HT1080 (cell line): ENCODE results near the gene PTPRE. TPM values are rescaled to one million over a fixed set of nuclear protein-coding genes. Genes with fewer than 3 reads are reported as not detected.
A peak's percentile ranks its signal among the peaks of the same experiment; 100 is the strongest.

Experiments used
- DNase-seq: peaks from one replicate; pipeline ENCODE4 v3.0.0-alpha.2; 2015; ENCODE audit warnings: low read depth
- total RNA-seq: library from RNA; depleted of rRNA; stranded (reverse); fragments of >200 nt; shearing (Covaris generic); gene quantifications from 2 replicates; pipeline ENCODE4 v1.2.3, GENCODE V29; 2014

The PTPRE gene
- total RNA-seq, 1 experiment from 2014 or later, result 32.0 TPM

GRCh38 chr10:127923646-127924045, 16.7 kb downstream of the PTPRE start:
- no peak for DNase-seq

- DNase-seq, result no peak
Observed at GRCh38 chr10:127925471-127926207, 18.7 kb downstream of the PTPRE start.

GRCh38 chr10:127926455-127926854, 19.6 kb downstream of the PTPRE start:
- DNase-seq, result no peak

GRCh38 chr10:127928021-127928806, 21.3 kb downstream of the PTPRE start:
- DNase-seq, result peak; percentile 54

- DNase-seq, result no peak
Observed at GRCh38 chr10:127932521-127933270, 25.8 kb downstream of the PTPRE start.

- DNase-seq, result no peak
Observed at GRCh38 chr10:127933271-127933670, 26.4 kb downstream of the PTPRE start.

- DNase-seq, result no peak
Observed at GRCh38 chr10:127934383-127934782, 27.5 kb downstream of the PTPRE start.

- DNase-seq, result no peak
Observed at GRCh38 chr10:127935071-127935561, 28.2 kb downstream of the PTPRE start.

GRCh38 chr10:127937069-127937468, 30.2 kb downstream of the PTPRE start:
- peak; percentile 21 for DNase-seq

GRCh38 chr10:127937915-127938463, 31.1 kb downstream of the PTPRE start:
- no peak for DNase-seq

GRCh38 chr10:127939786-127940330, 33.0 kb downstream of the PTPRE start:
- no peak for DNase-seq

- DNase-seq, result no peak
Observed at GRCh38 chr10:127940866-127941640, 34.1 kb downstream of the PTPRE start.

- DNase-seq, result no peak
Observed at GRCh38 chr10:127942811-127943210, 35.9 kb downstream of the PTPRE start.

GRCh38 chr10:127943336-127943910, 36.5 kb downstream of the PTPRE start:
- DNase-seq, result no peak

GRCh38 chr10:127944256-127944655, 37.4 kb downstream of the PTPRE start:
- no peak for DNase-seq

- peak; percentile 91 for DNase-seq
Observed at GRCh38 chr10:127945341-127945758, 38.4 kb downstream of the PTPRE start.

- no peak for DNase-seq
Observed at GRCh38 chr10:127945948-127946711, 39.2 kb downstream of the PTPRE start.

GRCh38 chr10:127947211-127947610, 40.3 kb downstream of the PTPRE start:
- no peak for DNase-seq

- DNase-seq, result no peak
Observed at GRCh38 chr10:127948791-127949190, 41.9 kb downstream of the PTPRE start.
